DOHH2 (cell line): Measurements from ENCODE around the gene TRMU.

ENCODE experiments used
- EZH2phosphoT487 ChIP-seq: fragments of 200-600 bp; sonication (generic); IDR thresholded peaks from 2 replicates; pipeline ENCODE4 v1.6.1; 2017; ENCODE audit warnings: borderline replicate concordance, mild to moderate bottlenecking, antibody characterized with exemption, low read length, moderate library complexity, mixed read lengths
- TF ChIP-seq, protein P1 (sequence below): fragments of 200-600 bp; sonication (generic); IDR thresholded peaks from one replicate; pipeline ENCODE4 v1.5.1; 2014; ENCODE audit warnings: antibody characterized with exemption, mild to moderate bottlenecking, low read depth, low read length; ENCODE audit not compliant: poor library complexity, severe bottlenecking

DNA sequence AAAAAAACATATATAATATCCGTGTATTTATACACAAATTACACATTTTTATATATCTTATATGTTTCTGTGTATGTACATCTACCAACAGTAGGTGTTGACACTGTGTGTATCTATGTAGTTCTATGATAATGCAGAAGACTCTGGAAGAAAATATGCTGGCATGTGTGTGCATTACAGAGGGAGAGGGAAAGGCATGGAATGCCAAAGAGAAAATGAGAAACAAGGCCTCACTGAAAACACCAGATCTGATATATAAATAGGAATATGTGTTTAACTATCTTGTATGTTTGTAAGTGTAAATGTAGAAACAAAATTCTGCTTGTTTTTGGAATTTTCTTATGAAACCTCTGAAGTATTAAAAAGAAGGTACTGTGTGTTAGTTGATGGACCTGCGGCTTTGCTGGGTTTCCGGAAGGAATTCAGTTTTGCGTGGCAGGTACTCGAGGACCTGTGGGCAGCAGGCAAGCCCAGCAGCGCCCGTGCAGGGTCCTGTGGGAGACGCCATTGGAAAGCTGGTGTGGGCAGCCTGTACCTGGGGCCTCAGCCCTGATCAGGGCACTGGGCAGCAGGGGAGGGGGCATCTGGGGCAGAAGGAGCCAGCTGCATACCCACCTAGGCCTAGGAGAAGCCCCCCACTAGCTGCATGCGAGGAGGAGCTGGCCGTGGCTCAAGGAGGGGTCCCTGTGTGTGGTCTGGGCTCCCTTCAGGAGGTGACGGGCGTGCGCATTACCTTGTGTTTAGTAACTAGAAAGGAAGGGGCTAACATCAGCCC is 7.6 kb upstream of the TRMU start:
- TF ChIP-seq, protein P1, sequence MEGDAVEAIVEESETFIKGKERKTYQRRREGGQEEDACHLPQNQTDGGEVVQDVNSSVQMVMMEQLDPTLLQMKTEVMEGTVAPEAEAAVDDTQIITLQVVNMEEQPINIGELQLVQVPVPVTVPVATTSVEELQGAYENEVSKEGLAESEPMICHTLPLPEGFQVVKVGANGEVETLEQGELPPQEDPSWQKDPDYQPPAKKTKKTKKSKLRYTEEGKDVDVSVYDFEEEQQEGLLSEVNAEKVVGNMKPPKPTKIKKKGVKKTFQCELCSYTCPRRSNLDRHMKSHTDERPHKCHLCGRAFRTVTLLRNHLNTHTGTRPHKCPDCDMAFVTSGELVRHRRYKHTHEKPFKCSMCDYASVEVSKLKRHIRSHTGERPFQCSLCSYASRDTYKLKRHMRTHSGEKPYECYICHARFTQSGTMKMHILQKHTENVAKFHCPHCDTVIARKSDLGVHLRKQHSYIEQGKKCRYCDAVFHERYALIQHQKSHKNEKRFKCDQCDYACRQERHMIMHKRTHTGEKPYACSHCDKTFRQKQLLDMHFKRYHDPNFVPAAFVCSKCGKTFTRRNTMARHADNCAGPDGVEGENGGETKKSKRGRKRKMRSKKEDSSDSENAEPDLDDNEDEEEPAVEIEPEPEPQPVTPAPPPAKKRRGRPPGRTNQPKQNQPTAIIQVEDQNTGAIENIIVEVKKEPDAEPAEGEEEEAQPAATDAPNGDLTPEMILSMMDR = no peak
- TF ChIP-seq EZH2phosphoT487 = no peak
